Breast epithelium (tissue), 4 donors: ENCODE results near the gene FANCC. TPM values are rescaled to one million over a fixed set of nuclear protein-coding genes. Genes with fewer than 3 reads are reported as not detected.

Experiments used
- DNase-seq, 2 donors: peaks; one replicate each; pipeline ENCODE4 v3.0.0-alpha.2; 2019; ENCODE audit warnings: low spot score in 2 of 2
- H3K27ac ChIP-seq, 2 donors: fragments of 200-600 bp; sonication (generic) in 1 of 2; one replicate each; pipeline ENCODE4 v1.5.1; 2016 to 2019; ENCODE audit warnings: mild to moderate bottlenecking in 1 of 2
- H3K27me3 ChIP-seq, 2 donors: fragments of 200-600 bp; sonication (generic) in 1 of 2; one replicate each; pipeline versions ENCODE4 v1.5.1 to v1.6.0; 2017 to 2019; ENCODE audit warnings: control low read depth in 1 of 2, mild to moderate bottlenecking in 1 of 2
- H3K36me3 ChIP-seq: fragments of 200-600 bp; one replicate; pipeline ENCODE4 v1.5.1; 2019
- H3K4me1 ChIP-seq, 2 donors: fragments of 200-600 bp; sonication (generic); one replicate each; pipeline ENCODE4 v1.5.1; 2016 to 2019; ENCODE audit warnings: control low read depth in 1 of 2
- H3K4me3 ChIP-seq, 3 donors: fragments of 200-600 bp; sonication (generic); 1 replicate in 2 of 3; 2 replicates in 1 of 3; pipeline ENCODE4 v1.5.1; 2016 to 2019; ENCODE audit warnings: mild to moderate bottlenecking in 3 of 3, moderate library complexity in 2 of 3
- H3K9me3 ChIP-seq, 2 donors: fragments of 200-600 bp; sonication (generic) in 1 of 2; one replicate each; pipeline ENCODE4 v1.5.1; 2016 to 2019; ENCODE audit warnings: control low read depth in 1 of 2
- CTCF ChIP-seq, 3 donors: fragments of 450-650 bp; IDR thresholded peaks; one replicate each; pipeline ENCODE4 v1.5.1; 2016 to 2017; ENCODE audit warnings: antibody characterized with exemption in 3 of 3, mild to moderate bottlenecking in 3 of 3, moderate library complexity in 3 of 3
- POLR2A ChIP-seq: fragments of 450-650 bp; IDR thresholded peaks from one replicate; pipeline ENCODE4 v1.6.1; 2016; ENCODE audit warnings: antibody characterized with exemption, mild to moderate bottlenecking, moderate library complexity
- POLR2AphosphoS5 ChIP-seq, 3 donors: sonication (generic); formaldehyde crosslinking; IDR thresholded peaks; one replicate each; pipeline ENCODE4 v1.6.1; 2017; ENCODE audit warnings: antibody characterized with exemption in 3 of 3
- intact Hi-C: fragments of 100-400 bp; cut with DNase I; formaldehyde crosslinking; loops from one replicate; pipeline ENCODE4 v1.15.1; 2023; ENCODE audit warnings: low total_unique reads
- total RNA-seq, 3 donors: library from RNA; depleted of rRNA; stranded (reverse); fragments of >200 nt; gene quantifications; one replicate each; pipeline ENCODE4 v1.1.0, GENCODE V29; 2016

FANCC gene
- total RNA-seq, 3 donors from 2014 or later, result 4.2 to 11.4 (median 9.2) TPM

GRCh38 chr9:95316794-95317118, 753 bp downstream of the FANCC start:
- peak overlapping the region; percentile 85 to 95 (median 94) for H3K4me3 ChIP-seq
- H3K4me1 ChIP-seq, result no peaks in the 10 kb centered on the region
- TF ChIP-seq POLR2A, result no peak
- TF ChIP-seq POLR2AphosphoS5 (IDR thresholded peaks at IDR 0.05), result no peak
- no peak for TF ChIP-seq CTCF (IDR thresholded peaks at IDR 0.05)
- H3K27ac ChIP-seq, result peak overlapping the region; percentile 84 to 93
- intact Hi-C loops, result no loop called here
- peak; percentile 32 to 55 for DNase-seq
- H3K36me3 ChIP-seq, result no peaks in the 10 kb centered on the region
- no peaks in the 10 kb centered on the region for H3K9me3 ChIP-seq
- no peaks in the 10 kb centered on the region for H3K27me3 ChIP-seq

GRCh38 chr9:95316274-95316673, 1.2 kb downstream of the FANCC start:
- Histone ChIP-seq H3K9me3 (no peaks in the 10 kb centered on the region), H3K27ac (peak overlapping the region in 1 of 2 donors; percentile 93), H3K27me3 (no peaks in the 10 kb centered on the region), H3K4me1 (no peaks in the 10 kb centered on the region), H3K36me3 (no peaks in the 10 kb centered on the region), H3K4me3 (peak overlapping the region; percentile 85 to 95 (median 94))
- intact Hi-C loops, result no loop called here
- DNase-seq, result no peak
- TF ChIP-seq POLR2AphosphoS5 (IDR thresholded peaks at IDR 0.05) (no peak), POLR2A (no peak), CTCF (IDR thresholded peaks at IDR 0.05) (no peak)

- Histone ChIP-seq H3K36me3 (no peaks in the 10 kb centered on the region), H3K4me3 (no peak overlapping the region), H3K9me3 (no peaks in the 10 kb centered on the region), H3K4me1 (no peaks in the 10 kb centered on the region), H3K27ac (no peak overlapping the region), H3K27me3 (no peaks in the 10 kb centered on the region)
- DNase-seq, result no peak
- intact Hi-C loops, result no loop called here
- no peak for TF ChIP-seq POLR2A
- TF ChIP-seq CTCF (IDR thresholded peaks at IDR 0.05), result no peak
- no peak for TF ChIP-seq POLR2AphosphoS5 (IDR thresholded peaks at IDR 0.05)
Observed at GRCh38 chr9:95315108-95315746, 2.3 kb downstream of the FANCC start.

- no peaks in the 10 kb centered on the region for H3K9me3 ChIP-seq
- H3K4me1 ChIP-seq, result no peaks in the 10 kb centered on the region
- no peak overlapping the region for H3K27ac ChIP-seq
- DNase-seq, result peak; percentile 47 to 56
- H3K27me3 ChIP-seq, result no peaks in the 10 kb centered on the region
- peak overlapping the region; percentile 19 to 59 (median 49) for H3K4me3 ChIP-seq
- no peak for TF ChIP-seq CTCF (IDR thresholded peaks at IDR 0.05)
- TF ChIP-seq POLR2A, result no peak
- no peak for TF ChIP-seq POLR2AphosphoS5 (IDR thresholded peaks at IDR 0.05)
- H3K36me3 ChIP-seq, result no peaks in the 10 kb centered on the region
- intact Hi-C loops, result no loop called here
Observed at GRCh38 chr9:95313010-95313498, 4.5 kb downstream of the FANCC start.

GRCh38 chr9:95311961-95312360, 5.5 kb downstream of the FANCC start:
- Histone ChIP-seq H3K9me3 (no peaks in the 10 kb centered on the region), H3K36me3 (no peaks in the 10 kb centered on the region), H3K27ac (no peak overlapping the region), H3K4me1 (no peaks in the 10 kb centered on the region), H3K27me3 (no peaks in the 10 kb centered on the region), H3K4me3 (no peak overlapping the region)
- no peak for TF ChIP-seq POLR2AphosphoS5 (IDR thresholded peaks at IDR 0.05)
- no peak for TF ChIP-seq POLR2A
- TF ChIP-seq CTCF (IDR thresholded peaks at IDR 0.05), result no peak
- DNase-seq, result no peak
- intact Hi-C loops, result no loop called here
